Prostate gland (tissue), 2 donors: ENCODE measurements around the gene RENBP. TPM values are rescaled to one million over a fixed set of nuclear protein-coding genes. Genes with fewer than 3 reads are reported as not detected.

ENCODE experiments used
- DNase-seq: peaks from one replicate; pipeline ENCODE4 v3.0.0-alpha.2; 2019; ENCODE audit warnings: low spot score
- H3K27ac ChIP-seq, 2 donors: fragments of 200-600 bp; sonication (generic); 2 replicates each; pipeline ENCODE4 v1.5.1; 2017 to 2019
- H3K27me3 ChIP-seq: fragments of 200-600 bp; sonication (generic); replicated peaks from 2 replicates; pipeline ENCODE4 v1.5.1; 2019; ENCODE audit not compliant: insufficient read depth
- H3K36me3 ChIP-seq, 2 donors: fragments of 200-600 bp; sonication (generic); 1 replicate in 1 of 2; 2 replicates in 1 of 2; pipeline versions ENCODE4 v1.5.1 to v1.8.1; 2017 to 2019
- H3K4me1 ChIP-seq: fragments of 200-600 bp; sonication (generic); replicated peaks from 2 replicates; pipeline ENCODE4 v1.5.1; 2019
- H3K4me3 ChIP-seq, 2 donors: fragments of 200-600 bp; sonication (generic); 2 replicates each; pipeline ENCODE4 v1.5.1; 2017 to 2019
- H3K9me3 ChIP-seq: fragments of 200-600 bp; sonication (generic); 2 replicates; pipeline ENCODE4 v1.5.1; 2017
- CTCF ChIP-seq, 4 experiments: fragments of 200-600 bp in 2 of 4; fragments of 450-650 bp in 2 of 4; sonication (generic) in 2 of 4; IDR thresholded peaks; 1 replicate in 3 of 4; 2 replicates in 1 of 4; pipeline ENCODE4 v1.5.1; 2016 to 2019; ENCODE audit warnings: antibody characterized with exemption in 4 of 4, mild to moderate bottlenecking in 2 of 4, moderate library complexity in 2 of 4
- POLR2A ChIP-seq: fragments of 450-650 bp; IDR thresholded peaks from one replicate; pipeline ENCODE4 v1.6.1; 2016; ENCODE audit warnings: antibody characterized with exemption, mild to moderate bottlenecking
- POLR2AphosphoS5 ChIP-seq: sonication (generic); formaldehyde crosslinking; IDR thresholded peaks from one replicate; pipeline ENCODE4 v1.6.1; 2017; ENCODE audit warnings: antibody characterized with exemption
- WGBS: methylation state at CpG from one replicate; pipeline ENCODE4 v1.1.5; 2018; 5-methylcytosine and 5-hydroxymethylcytosine counted together
- intact Hi-C: fragments of 100-400 bp; cut with DNase I; formaldehyde crosslinking; loops from one replicate; pipeline ENCODE4 v1.14.2; 2022
- total RNA-seq, 2 donors: library from RNA; depleted of rRNA; stranded (reverse); fragments of >200 nt; gene quantifications; one replicate each; pipeline ENCODE4 v1.1.0, GENCODE V29; 2016

The RENBP gene
- total RNA-seq, 2 donors from 2014 or later, result 2.4 to 4.4 TPM

- Histone ChIP-seq H3K27ac (peak within 1 kb of the TSS; percentile 98), H3K27me3 (no peaks in the 10 kb centered on the region), H3K4me3 (peak within 1 kb of the TSS; percentile 55 to 60), H3K4me1 (no peaks in the 10 kb centered on the region), H3K36me3 (no peaks in the 10 kb centered on the region), H3K9me3 (no peaks in the 10 kb centered on the region)
- intact Hi-C loops, result no loop called here
- 0% methylated on average over 3 of the region's 103 CpGs for WGBS
- DNase-seq, result peak; percentile 73
- TF ChIP-seq POLR2A (peak; percentile 58), POLR2AphosphoS5 (peak; percentile 37), CTCF (IDR thresholded peaks at IDR 0.05) (peak in 1 of 4 experiments; percentile 9)
Measured at GRCh38 chrX:153972368-153973126, 28.1 kb upstream of the RENBP start, which contains the start of gene TMEM187. Gene TMEM187, plus strand, starts transcription at chrX:153972754. Its CDS starts 9,309 bp downstream, at chrX:153982063.

- no peaks in the 10 kb centered on the region for H3K36me3 ChIP-seq
- H3K4me1 ChIP-seq, result no peaks in the 10 kb centered on the region
- H3K27ac ChIP-seq, result peak within 1 kb of the TSS; percentile 98
- 0% methylated on average over 7 of the region's 96 CpGs for WGBS
- intact Hi-C loops, result no loop called here
- no peaks in the 10 kb centered on the region for H3K9me3 ChIP-seq
- H3K4me3 ChIP-seq, result peak within 1 kb of the TSS; percentile 55 to 60
- TF ChIP-seq POLR2A, result peak; percentile 13
- no peak for TF ChIP-seq POLR2AphosphoS5
- no peak for TF ChIP-seq CTCF (IDR thresholded peaks at IDR 0.05)
- H3K27me3 ChIP-seq, result no peaks in the 10 kb centered on the region
- DNase-seq, result peak; percentile 83
Measured at GRCh38 chrX:153971450-153972367, 27.3 kb upstream of the RENBP start, which contains the start of gene HCFC1. Gene HCFC1, minus strand, starts transcription at chrX:153971818. Its CDS starts 978 bp downstream, at chrX:153970840.

- no peaks in the 10 kb centered on the region for H3K9me3 ChIP-seq
- H3K36me3 ChIP-seq, result no peaks in the 10 kb centered on the region
- DNase-seq, result peak; percentile 78
- H3K27me3 ChIP-seq, result no peaks in the 10 kb centered on the region
- WGBS, result 0% methylated on average over 8 of the region's 34 CpGs
- peak overlapping the region; percentile 55 to 60 for H3K4me3 ChIP-seq
- H3K27ac ChIP-seq, result peak overlapping the region; percentile 98
- TF ChIP-seq CTCF (IDR thresholded peaks at IDR 0.05), result no peak
- TF ChIP-seq POLR2A, result peak; percentile 71
- peak; percentile 37 for TF ChIP-seq POLR2AphosphoS5
- intact Hi-C loops, result no loop called here
- no peaks in the 10 kb centered on the region for H3K4me1 ChIP-seq
Measured at GRCh38 chrX:153971124-153971449, 26.6 kb upstream of the RENBP start.

GRCh38 chrX:153970357-153971123 lies 26.1 kb upstream of the RENBP start:
- WGBS, result 0% methylated on average over 20 of the region's 49 CpGs
- Histone ChIP-seq H3K27me3 (no peaks in the 10 kb centered on the region), H3K9me3 (no peaks in the 10 kb centered on the region), H3K4me3 (peak overlapping the region; percentile 55 to 60), H3K36me3 (no peaks in the 10 kb centered on the region), H3K27ac (peak overlapping the region; percentile 98), H3K4me1 (no peaks in the 10 kb centered on the region)
- no peak for DNase-seq
- no peak for TF ChIP-seq POLR2AphosphoS5
- no peak for TF ChIP-seq CTCF (IDR thresholded peaks at IDR 0.05)
- no peak for TF ChIP-seq POLR2A
- intact Hi-C loops, result no loop called here
